GM10248 (cell line): ENCODE data around the gene TRAPPC1.
"Not testable (repeated sequence)": the region's sequence is repeated elsewhere in the genome, so short reads cannot be mapped to it uniquely, and the experiment has no call there.

ENCODE experiments used
- CTCF ChIA-PET: fragments of 300-600 bp; sonication (Branson Sonifier 250); formaldehyde crosslinking; extraction: SDS; loops from one replicate; lab custom pipeline; 2021; ENCODE audit warnings: antibody characterized with exemption; lab: Yijun Ruan, JAX
- POLR2A ChIA-PET: fragments of 350-650 bp; sonication (Branson Sonifier 250); formaldehyde crosslinking; extraction: SDS; loops from one replicate; lab custom pipeline; 2020; ENCODE audit warnings: antibody characterized with exemption; lab: Yijun Ruan, JAX
- DNase-seq: peaks from one replicate; pipeline ENCODE4 v3.0.0; 2012; ENCODE audit errors: extremely low spot score
- CTCF ChIP-seq: IDR thresholded peaks from 2 replicates; pipeline ENCODE4 v1.5.1; 2012; ENCODE audit warnings: mild to moderate bottlenecking, low read depth; ENCODE audit errors: extremely low read depth, missing control alignments, control extremely low read depth

Gene TRAPPC1

DNA sequence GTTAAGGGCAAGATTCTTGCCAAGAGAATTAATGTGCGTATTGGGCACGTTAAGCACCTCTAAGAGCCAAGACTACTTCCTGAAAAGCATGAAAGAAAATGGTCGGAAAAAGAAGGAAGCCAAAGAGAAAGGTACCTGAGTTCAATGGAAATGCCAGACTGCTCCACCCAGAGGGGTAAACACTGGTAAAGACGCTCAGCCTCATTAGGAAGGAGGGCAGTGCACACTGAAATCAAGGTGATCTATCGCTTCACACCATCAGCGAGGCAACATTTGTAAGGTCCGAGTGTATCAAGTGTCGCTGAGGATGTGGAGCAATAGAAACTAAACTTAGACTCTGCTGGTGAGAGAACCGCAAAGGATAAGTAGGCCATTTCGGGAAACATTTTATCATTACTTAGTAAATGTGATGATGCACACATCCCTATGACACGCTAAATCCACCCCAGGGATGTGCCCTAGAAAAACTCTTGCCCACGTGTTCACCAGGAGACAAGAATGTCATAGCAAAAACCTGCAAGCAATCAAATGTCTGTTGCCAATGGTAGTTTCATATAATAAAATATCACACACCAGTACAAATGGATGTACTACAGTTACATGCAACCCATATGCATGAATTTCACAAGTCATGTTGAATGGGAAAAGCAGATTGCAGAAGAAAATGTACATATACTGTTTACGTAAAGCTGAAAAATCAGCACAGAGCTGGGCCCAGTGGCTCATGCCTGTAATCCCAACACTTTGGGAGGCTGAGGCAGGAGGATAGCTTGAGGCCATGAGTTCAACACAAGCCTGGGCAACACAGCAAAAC lies 23.9 kb upstream of the TRAPPC1 start:
- ChIA-PET POLR2A (no interaction called here), CTCF (interaction anchor here (0.8 to 1.2 kb wide), 4 partner anchors 17 to 57 kb away, joined by 3 read pairs; no protein-coding TSS in a partner anchor)
- DNase-seq = no peak
- no peak for TF ChIP-seq CTCF

GRCh38 chr17:7953266-7953665 lies 21.5 kb upstream of the TRAPPC1 start:
- DNase-seq, POLR2A ChIA-PET: not testable (repeated sequence)
- CTCF ChIA-PET = interaction anchor here (1.0 to 2.5 kb wide), 7 partner anchors 14 to 140 kb away, joined by 3 to 12 read pairs (median 4); no protein-coding TSS in a partner anchor

DNA sequence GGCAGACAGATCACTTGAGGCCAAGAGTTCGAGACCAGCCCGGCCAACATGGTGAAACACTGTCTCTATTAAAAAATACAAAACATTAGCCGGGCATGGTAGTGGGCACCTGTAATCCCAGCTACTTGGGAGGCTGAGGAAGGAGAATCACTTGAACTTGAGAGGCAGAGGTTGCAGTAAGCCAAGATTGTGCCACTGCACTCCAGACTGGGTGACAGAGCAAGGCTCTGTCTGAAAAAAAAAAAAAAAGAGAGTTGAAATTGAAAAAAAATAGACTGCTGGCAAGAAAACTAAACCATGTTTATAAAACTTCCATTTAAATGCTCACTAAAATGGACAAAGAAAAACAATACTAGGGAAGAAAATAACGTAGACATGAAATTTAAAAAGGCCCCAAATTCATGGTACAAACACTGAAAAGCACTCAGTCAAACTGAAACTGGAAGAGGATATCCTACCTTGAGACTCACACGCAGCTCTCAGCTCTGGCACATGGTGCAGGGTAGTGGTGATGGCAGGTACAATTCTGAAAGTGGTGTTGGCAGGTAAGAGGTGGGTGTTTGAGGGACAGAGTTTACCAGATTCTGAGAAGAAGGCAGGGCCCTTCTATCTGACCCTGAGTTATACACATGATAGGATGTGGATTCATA lies 19.5 kb upstream of the TRAPPC1 start:
- no peak for TF ChIP-seq CTCF
- DNase-seq = peak; percentile 71
- CTCF ChIA-PET = interaction anchor here (0.6 to 1.7 kb wide), 6 partner anchors 11 to 38 kb away, joined by 3 to 5 read pairs (median 4); partner anchors contain the start of genes CNTROB and TRAPPC1
- POLR2A ChIA-PET = no interaction called here

GRCh38 chr17:7950578-7950977 lies 18.8 kb upstream of the TRAPPC1 start:
- no peak for DNase-seq
- POLR2A ChIA-PET = no interaction called here
- TF ChIP-seq CTCF = no peak
- CTCF ChIA-PET = interaction anchor here (0.9 to 1.7 kb wide), 3 partner anchors 11 to 35 kb away, joined by 3 to 5 read pairs (median 3); partner anchors contain the start of gene RNF227

DNA sequence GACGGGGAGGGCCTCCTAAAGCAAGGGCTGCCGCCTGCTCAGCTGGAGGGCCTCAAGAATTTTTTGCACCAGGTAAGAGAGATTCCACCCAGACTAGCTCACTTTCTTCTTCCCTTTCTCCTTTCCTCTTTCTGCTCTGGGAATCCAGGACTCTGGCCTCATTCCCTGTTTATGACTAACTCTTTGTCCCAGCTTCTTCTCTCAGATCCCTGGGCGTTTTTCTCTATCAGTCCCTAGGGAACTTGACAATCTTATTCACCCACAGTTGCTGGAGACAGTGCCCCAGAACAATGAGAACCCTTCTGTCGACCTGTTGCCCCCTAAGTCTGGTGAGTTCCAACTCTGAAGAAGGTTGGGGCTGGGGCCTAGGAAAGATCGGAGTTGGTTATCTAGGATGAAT lies 15.9 kb upstream of the TRAPPC1 start:
- no peak for DNase-seq
- ChIA-PET POLR2A (no interaction called here), CTCF (interaction anchor here (0.8 to 6.4 kb wide), 6 partner anchors 15 to 110 kb away, joined by 3 to 32 read pairs (median 4); no protein-coding TSS in a partner anchor)
- no peak for TF ChIP-seq CTCF

GRCh38 chr17:7946441-7946840 lies 14.7 kb upstream of the TRAPPC1 start:
- CTCF ChIA-PET = interaction anchor here (0.7 to 6.4 kb wide), 5 partner anchors 10 to 43 kb away, joined by 3 to 32 read pairs (median 5); no protein-coding TSS in a partner anchor
- TF ChIP-seq CTCF = no peak
- no peak for DNase-seq
- POLR2A ChIA-PET = interaction anchor here (0.7 kb wide), 1 partner anchor 17 kb away, joined by 4 read pairs; the partner anchor contains the start of gene KCNAB3
